H1 (cell line): ENCODE data around the gene PDCD5. TPM values are rescaled to one million over a fixed set of nuclear protein-coding genes. Genes with fewer than 3 reads are reported as not detected.
A peak's percentile ranks its signal among the peaks of the same experiment; 100 is the strongest.

Experiments
- CTCF ChIA-PET: fragments of 300-600 bp; sonication (Branson Sonifier 250); formaldehyde crosslinking; loops from one replicate; lab custom pipeline; 2021; ENCODE audit not compliant: partially characterized antibody; lab: Charles Lee
- POLR2A ChIA-PET: fragments of 300-600 bp; sonication (Branson Sonifier 250); formaldehyde crosslinking; loops from one replicate; lab custom pipeline; 2021; ENCODE audit warnings: inconsistent platforms; ENCODE audit not compliant: partially characterized antibody; lab: Charles Lee
- DNase-seq, 2 experiments: peaks; one replicate each; pipeline versions ENCODE4 v3.0.0 to v3.0.0-alpha.2; 2010 to 2022; ENCODE audit warnings: low spot score in 2 of 2, low read depth in 1 of 2, mixed read lengths in 1 of 2
- FAIRE-seq: peaks from 2 replicates; lab custom pipeline; 2011; peaks lifted over from hg19 to GRCh38; lab: Jason Lieb, UNC
- H2AFZ ChIP-seq: 2 replicates; pipeline ENCODE4 v1.8.1; 2012; ENCODE audit warnings: low read length, inconsistent platforms
- H2AK5ac ChIP-seq: 2 replicates; pipeline ENCODE4 v1.6.1; 2013; ENCODE audit warnings: low read depth, low read length
- H2BK120ac ChIP-seq: replicated peaks from 2 replicates; pipeline ENCODE3; 2013; ENCODE audit warnings: low read depth, low read length, inconsistent platforms
- H2BK12ac ChIP-seq: 2 replicates; pipeline ENCODE4 v1.6.1; 2013; ENCODE audit warnings: low read depth, low read length
- H2BK15ac ChIP-seq: 2 replicates; pipeline ENCODE4 v1.6.1; 2013; ENCODE audit warnings: low read length
- H2BK20ac ChIP-seq: 2 replicates; pipeline ENCODE4 v1.6.1; 2013; ENCODE audit warnings: low read length
- H2BK5ac ChIP-seq: 2 replicates; pipeline ENCODE4 v1.6.1; 2013; ENCODE audit warnings: low read depth, low read length
- H3K14ac ChIP-seq: 2 replicates; pipeline ENCODE4 v1.6.1; 2013; ENCODE audit warnings: inconsistent platforms; ENCODE audit not compliant: insufficient read length
- H3K18ac ChIP-seq: 2 replicates; pipeline ENCODE4 v1.6.1; 2013; ENCODE audit warnings: low read length; ENCODE audit errors: extremely low read depth
- H3K23ac ChIP-seq: 2 replicates; pipeline ENCODE4 v1.6.1; 2013; ENCODE audit warnings: inconsistent platforms; ENCODE audit not compliant: insufficient read length
- H3K23me2 ChIP-seq: 2 replicates; pipeline ENCODE4 v1.6.1; 2013; ENCODE audit warnings: low read depth, low read length
- H3K27ac ChIP-seq: 2 replicates; pipeline ENCODE4 v1.6.1; 2011; ENCODE audit warnings: low read depth, low read length, inconsistent platforms
- H3K27me3 ChIP-seq, 4 experiments: replicated peaks in 1 of 4; 1 replicate in 1 of 4; 2 replicates in 3 of 4; pipeline versions ENCODE4 v1.6.1 to v1.8.1; 2011 to 2013; ENCODE audit warnings: low read length in 3 of 4, mild to moderate bottlenecking in 3 of 4, inconsistent platforms in 2 of 4, mixed read lengths in 2 of 4, moderate library complexity in 1 of 4; ENCODE audit not compliant: control insufficient read depth in 3 of 4, insufficient read depth in 3 of 4; ENCODE audit errors: extremely low read depth in 1 of 4
- H3K36me3 ChIP-seq, 4 experiments: 2 replicates each; pipeline versions ENCODE4 v1.6.1 to v1.8.1; 2011 to 2013; ENCODE audit warnings: mild to moderate bottlenecking in 4 of 4, low read length in 3 of 4, moderate library complexity in 2 of 4, control low read depth in 1 of 4, inconsistent platforms in 1 of 4; ENCODE audit not compliant: insufficient read depth in 4 of 4, control insufficient read depth in 2 of 4
- H3K4ac ChIP-seq: replicated peaks from 2 replicates; pipeline ENCODE3; 2013; ENCODE audit warnings: low read length, low read depth, mixed read lengths, inconsistent platforms; ENCODE audit not compliant: insufficient read length
- H3K4me1 ChIP-seq, 4 experiments: replicated peaks in 1 of 4; 1 replicate in 1 of 4; 2 replicates in 3 of 4; pipeline versions ENCODE4 v1.6.1 to v1.8.1; 2011 to 2013; ENCODE audit warnings: low read length in 3 of 4, inconsistent platforms in 2 of 4, mixed read lengths in 1 of 4; ENCODE audit not compliant: insufficient read depth in 4 of 4, control insufficient read depth in 3 of 4
- H3K4me2 ChIP-seq, 2 experiments: 2 replicates each; pipeline versions ENCODE4 v1.6.1 to v1.8.1; 2011 to 2013; ENCODE audit warnings: low read depth in 2 of 2, low read length in 2 of 2, control low read depth in 1 of 2, inconsistent platforms in 1 of 2, mild to moderate bottlenecking in 1 of 2; ENCODE audit not compliant: insufficient read depth in 1 of 2
- H3K4me3 ChIP-seq, 4 experiments: fragments of 200-600, 300-600 bp in 1 of 4; sonication (generic), shearing (Covaris generic), sonication (Bioruptor Twin) in 1 of 4; 2 replicates each; pipeline versions ENCODE4 v1.5.1 to v1.8.1; 2011 to 2016; ENCODE audit warnings: low read length in 4 of 4, low read depth in 3 of 4, control low read depth in 2 of 4, inconsistent platforms in 2 of 4, mild to moderate bottlenecking in 2 of 4, mixed read lengths in 1 of 4, moderate library complexity in 1 of 4; ENCODE audit not compliant: insufficient read depth in 2 of 4; ENCODE audit errors: extremely low read depth in 1 of 4
- H3K56ac ChIP-seq: replicated peaks from 2 replicates; pipeline ENCODE3; 2013; ENCODE audit warnings: low read depth, mild to moderate bottlenecking, mixed read lengths, low read length, inconsistent platforms; ENCODE audit not compliant: insufficient read length
- H3K79me1 ChIP-seq: 2 replicates; pipeline ENCODE4 v1.6.1; 2013; ENCODE audit warnings: low read depth, low read length, control low read depth
- H3K79me2 ChIP-seq, 2 experiments: 2 replicates each; pipeline versions ENCODE4 v1.6.1 to v1.8.1; 2012 to 2013; ENCODE audit warnings: low read length in 2 of 2, mild to moderate bottlenecking in 2 of 2, inconsistent platforms in 1 of 2; ENCODE audit not compliant: insufficient read depth in 2 of 2, control insufficient read depth in 1 of 2
- H3K9ac ChIP-seq, 4 experiments: replicated peaks in 1 of 4; 1 replicate in 1 of 4; 2 replicates in 3 of 4; pipeline versions ENCODE4 v1.6.1 to v1.8.1; 2011 to 2013; ENCODE audit warnings: low read depth in 3 of 4, low read length in 3 of 4, control low read depth in 2 of 4, mild to moderate bottlenecking in 2 of 4, moderate library complexity in 2 of 4, inconsistent platforms in 1 of 4; ENCODE audit errors: extremely low read depth in 1 of 4
- H3K9me3 ChIP-seq, 2 experiments: 2 replicates each; pipeline versions ENCODE4 v1.6.1 to v1.8.1; 2012 to 2013; ENCODE audit warnings: mild to moderate bottlenecking in 2 of 2, moderate library complexity in 2 of 2, control low read depth in 1 of 2, inconsistent platforms in 1 of 2, low read depth in 1 of 2, low read length in 1 of 2, mixed read lengths in 1 of 2; ENCODE audit not compliant: insufficient read depth in 2 of 2
- H4K20me1 ChIP-seq, 2 experiments: replicated peaks in 1 of 2; 2 replicates each; pipeline versions ENCODE3 to v1.8.1; 2011 to 2013; ENCODE audit warnings: inconsistent platforms in 2 of 2, low read length in 2 of 2, mild to moderate bottlenecking in 1 of 2; ENCODE audit not compliant: insufficient read depth in 2 of 2, control insufficient read depth in 1 of 2
- H4K5ac ChIP-seq: 2 replicates; pipeline ENCODE4 v1.6.1; 2013; ENCODE audit warnings: low read length, low read depth, mixed read lengths, inconsistent platforms; ENCODE audit not compliant: insufficient read length
- H4K8ac ChIP-seq: 2 replicates; pipeline ENCODE4 v1.8.0; 2013; ENCODE audit warnings: mild to moderate bottlenecking, moderate library complexity, low read length, inconsistent platforms; ENCODE audit not compliant: insufficient read depth; ENCODE audit errors: extremely low read depth
- H4K91ac ChIP-seq: replicated peaks from 2 replicates; pipeline ENCODE3; 2013; ENCODE audit warnings: low read length, mixed read lengths, inconsistent platforms; ENCODE audit not compliant: insufficient read length
- EGR1 ChIP-seq: IDR thresholded peaks from 2 replicates; pipeline ENCODE4 v1.6.1; 2011; ENCODE audit warnings: low read depth, low read length, borderline replicate concordance
- HDAC2 ChIP-seq, 2 experiments: fragments of 300-600 bp in 1 of 2; sonication (generic) in 1 of 2; IDR thresholded peaks; 2 replicates each; pipeline ENCODE4 v1.6.1; 2011 to 2012; ENCODE audit warnings: low read depth in 2 of 2, low read length in 2 of 2, mild to moderate bottlenecking in 2 of 2, moderate library complexity in 2 of 2, borderline replicate concordance in 1 of 2, inconsistent platforms in 1 of 2
- KDM4A ChIP-seq: IDR thresholded peaks from one replicate; pipeline ENCODE4 v1.7.1; 2012; ENCODE audit warnings: low read depth, mild to moderate bottlenecking, moderate library complexity, low read length, inconsistent platforms; ENCODE audit not compliant: severe bottlenecking
- PHF8 ChIP-seq: fragments of 200-600 bp; sonication (generic); conservative IDR thresholded peaks from 2 replicates; pipeline ENCODE4 v1.7.1; 2012; ENCODE audit warnings: low read depth, mild to moderate bottlenecking, inconsistent platforms, low read length, moderate library complexity
- RBBP5 ChIP-seq: IDR thresholded peaks from 2 replicates; pipeline ENCODE4 v1.7.1; 2012; ENCODE audit warnings: low read depth, mild to moderate bottlenecking, inconsistent platforms, low read length, moderate library complexity, borderline replicate concordance
- RNF2 ChIP-seq: fragments of 200-900, 300-1000 bp; sonication (generic); IDR thresholded peaks from 2 replicates; pipeline ENCODE4 v1.7.1; 2016; ENCODE audit warnings: borderline replicate concordance, low read depth, mild to moderate bottlenecking, antibody characterized with exemption, low read length; ENCODE audit not compliant: poor library complexity, severe bottlenecking; ENCODE audit errors: missing control alignments
- WGBS, 2 experiments: shearing (Covaris generic) in 1 of 2; methylation state at CpG; one replicate each; pipeline versions ENCODE4 v1.1.6 to v1.1.7; 2013 to 2015; ENCODE audit warnings: low lambda C conversion rate in 2 of 2, mixed read lengths in 2 of 2, inconsistent platforms in 1 of 2, low coverage in 1 of 2, missing lambda C conversion rate in 1 of 2; ENCODE audit not compliant: insufficient replicate concordance in 2 of 2, insufficient coverage in 1 of 2, insufficient read length in 1 of 2; ENCODE audit errors: extremely low coverage in 1 of 2, missing lambda C conversion rate in 1 of 2; 5-methylcytosine and 5-hydroxymethylcytosine counted together
- long read RNA-seq, 2 experiments: library from RNA in 1 of 2; library from capped mRNA in 1 of 2; stranded (forward); transcript quantifications; one replicate each; pipeline ENCODE4 v2.0.0, GENCODE V29; 2021; ENCODE audit warnings: inconsistent platforms in 1 of 2
- polyA minus RNA-seq, 3 experiments: library from RNA; depleted of rRNA, polyadenylated mRNA; stranded (reverse); fragments of >200 nt; gene quantifications; 1 replicate in 2 of 3; 2 replicates in 1 of 3; pipeline ENCODE4 v1.2.3, GENCODE V29; 2011
- polyA plus RNA-seq, 7 experiments: library from polyadenylated mRNA; depleted of rRNA in 3 of 7; stranded (reverse) in 5 of 7; unstranded in 2 of 7; fragments of >200 nt in 5 of 7; fragments of 200-250 nt in 2 of 7; gene quantifications; 1 replicate in 5 of 7; 2 replicates in 1 of 7; 4 replicates in 1 of 7; pipeline versions ENCODE4 v1.2.1 to v1.2.3, GENCODE V29; 2011 to 2013; ENCODE audit warnings: missing spikeins in 2 of 7, mixed read lengths in 2 of 7
- total RNA-seq: library from RNA; stranded (reverse); fragmentation: NEBNext Ultra II Directional; extraction: Animal tissue kit (Norgen Biotek cat#: 25700); gene quantifications from 2 replicates; pipeline ENCODE4 v1.2.1, GENCODE V29; 2021

Gene PDCD5
- total RNA-seq, result 98.8 and 105 TPM in 2 replicates
- 33.0 and 43.2 TPM in 2 replicates for polyA plus RNA-seq (2011; rRNA removed)
- 97.4 TPM for polyA plus RNA-seq (2011; cell fraction: cytosol; rRNA removed)
- polyA plus RNA-seq (2011; cell fraction: nucleus; rRNA removed), result 27.0 TPM
- polyA plus RNA-seq (2012, experiment 1 of 2), result 60.9 to 91.9 TPM (median 63.5 TPM) in 4 replicates
- 32.0 TPM for polyA plus RNA-seq (2012, experiment 2 of 2)
- polyA plus RNA-seq (2013, experiment 1 of 2), result 240 TPM
- 254 TPM for polyA plus RNA-seq (2013, experiment 2 of 2)
- polyA minus RNA-seq (2011; rRNA and poly(A)+ RNA removed), result 7.8 TPM in 2 replicates
- polyA minus RNA-seq (2011; cell fraction: cytosol; rRNA and poly(A)+ RNA removed), result 37.1 TPM
- 25.5 TPM for polyA minus RNA-seq (2011; cell fraction: nucleus; rRNA and poly(A)+ RNA removed)
- long read RNA-seq, experiment 1, transcript PDCD5-207 (6 exons, 699 nt), result major isoform, 29 of 44 reads
- long read RNA-seq, experiment 1, partial matches to known transcripts, result 4 of 44 reads
- long read RNA-seq, experiment 1, other reads (novel, unspliced or antisense), result 7 of 44 reads
- long read RNA-seq, experiment 2, partial matches to known transcripts, result 0 of 4 reads
- long read RNA-seq, experiment 2, other reads (novel, unspliced or antisense), result 0 of 4 reads

GRCh38 chr19:32580901-32581704, at the start of gene PDCD5:
PDCD5 (plus strand) TSS chr19:32581190; CDS start chr19:32581262, 72 bp downstream.
- POLR2A ChIA-PET, result interaction anchor here (0.6 to 2.3 kb wide), 3 partner anchors 10 to 728 kb away, joined by 3 to 10 read pairs (median 3); no protein-coding TSS in a partner anchor
- 1% methylated on average over 70 of the region's 81 CpGs; no CpG with 5 or more reads in 1 of the 2 experiments for WGBS, 2 experiments
- peak; percentile 88 for TF ChIP-seq PHF8
- TF ChIP-seq RBBP5, result peak; percentile 75; the same call in 1 of the 2 replicates
- peak in 1 of 2 experiments; percentile 76; a peak in 1 of 4 replicates for TF ChIP-seq HDAC2 (IDR thresholded peaks at IDR 0.05; ENCODE audit: borderline replicate concordance in 1 of 2, low read depth in 2 of 2, low read length in 2 of 2)
- no peak for TF ChIP-seq EGR1
- peak; percentile 99 for TF ChIP-seq KDM4A
- TF ChIP-seq RNF2, result no peak

More at GRCh38 chr19:32580901-32581704, at the start of gene PDCD5:
- Histone ChIP-seq H4K20me1 (peaks cover 0 to 5% of the 10 kb centered on the region in 2 experiments), H3K9me3 (no peaks in the 10 kb centered on the region), H4K8ac (peak within 1 kb of the TSS; percentile 95; the same call in 1 of the 2 replicates), H3K79me2 (peaks cover 0 to 9% of the 10 kb centered on the region in 2 experiments; a peak in 1 of 4 replicates), H2AFZ (peak within 1 kb of the TSS; percentile 4; the same call in 1 of the 2 replicates), H3K36me3 (peaks cover 2 to 22% (median 11%) of the 10 kb centered on the region in 4 experiments; a peak in 7 of 8 replicates), H2BK15ac (no peak within 1 kb of the TSS), H2BK12ac (no peak within 1 kb of the TSS), H4K91ac (no peak within 1 kb of the TSS), H4K5ac (peak within 1 kb of the TSS; percentile 12), H3K9ac (peak within 1 kb of the TSS; percentile 62 to 89 (median 72)), H3K23me2 (peaks cover 7% of the 10 kb centered on the region; the same call in 1 of the 2 replicates), H3K27ac (peak within 1 kb of the TSS; percentile 70; the same call in 1 of the 2 replicates), H2BK20ac (no peak within 1 kb of the TSS), H3K79me1 (no peaks in the 10 kb centered on the region), H2AK5ac (no peak within 1 kb of the TSS), H3K4me2 (peak within 1 kb of the TSS; percentile 78 to 87), H2BK120ac (no peak within 1 kb of the TSS), H3K4ac (no peak within 1 kb of the TSS), H3K23ac (no peak within 1 kb of the TSS), H3K4me3 (peak within 1 kb of the TSS; percentile 70 to 92 (median 83)), H3K18ac (peak within 1 kb of the TSS; percentile 93), H3K27me3 (peaks cover 0 to 2% (median 0%) of the 10 kb centered on the region in 4 experiments; a peak in 3 of 7 replicates), H2BK5ac (peak within 1 kb of the TSS; percentile 81; the same call in 1 of the 2 replicates), H3K56ac (no peak within 1 kb of the TSS), H3K4me1 (peaks cover 0 to 6% (median 0%) of the 10 kb centered on the region in 4 experiments; a peak in 2 of 7 replicates), H3K14ac (no peak within 1 kb of the TSS)
- FAIRE-seq (no peak), DNase-seq (peak; percentile 34 to 88)
- CTCF ChIA-PET, result interaction anchor here (1.3 kb wide), 1 partner anchor 11 kb away, joined by 3 read pairs; no protein-coding TSS in a partner anchor
